COLO668 (cell line): ENCODE results near the gene SMARCA2.
"Not testable (repeated sequence)": the region's sequence is repeated elsewhere in the genome, so short reads cannot be mapped to it uniquely, and the experiment has no call there.

Experiments used
- DNase-seq: peaks from one replicate; lab custom pipeline; 2025; ENCODE audit not compliant: unreplicated experiment; lab: John Stamatoyannopoulos, UW

Gene SMARCA2

GRCh38 chr9:2134391-2134790, 119.2 kb downstream of the SMARCA2 start:
- no peak for DNase-seq

GRCh38 chr9:2138646-2139045, 123.5 kb downstream of the SMARCA2 start:
- DNase-seq, result no peak

GRCh38 chr9:2140600-2141223, 125.6 kb downstream of the SMARCA2 start:
- DNase-seq, result no peak

- no peak for DNase-seq
Measured at GRCh38 chr9:2142212-2142611, 127.1 kb downstream of the SMARCA2 start.

GRCh38 chr9:2144619-2145018, 129.5 kb downstream of the SMARCA2 start:
- no peak for DNase-seq

- no peak for DNase-seq
Measured at GRCh38 chr9:2145746-2146145, 130.6 kb downstream of the SMARCA2 start.

- not testable (repeated sequence) for DNase-seq
Measured at GRCh38 chr9:2146700-2147099, 131.6 kb downstream of the SMARCA2 start.

GRCh38 chr9:2150338-2150737, 135.2 kb downstream of the SMARCA2 start:
- no peak for DNase-seq

GRCh38 chr9:2151171-2151570, 136.0 kb downstream of the SMARCA2 start:
- DNase-seq, result no peak

GRCh38 chr9:2152966-2153629, 138.0 kb downstream of the SMARCA2 start:
- no peak for DNase-seq

GRCh38 chr9:2153630-2154217, 138.6 kb downstream of the SMARCA2 start:
- DNase-seq, result no peak

GRCh38 chr9:2154731-2155130, 139.6 kb downstream of the SMARCA2 start:
- DNase-seq, result no peak

- no peak for DNase-seq
Measured at GRCh38 chr9:2155966-2156365, 140.8 kb downstream of the SMARCA2 start.

- no peak for DNase-seq
Measured at GRCh38 chr9:2157277-2158110, 142.3 kb downstream of the SMARCA2 start.

GRCh38 chr9:2158111-2158610, 143.0 kb downstream of the SMARCA2 start:
- DNase-seq, result no peak

GRCh38 chr9:2158766-2159430, 143.8 kb downstream of the SMARCA2 start:
- no peak for DNase-seq

GRCh38 chr9:2159521-2160454, 144.6 kb downstream of the SMARCA2 start:
- no peak for DNase-seq

- no peak for DNase-seq
Measured at GRCh38 chr9:2161661-2162060, 146.5 kb downstream of the SMARCA2 start.

GRCh38 chr9:2163231-2163885, 148.2 kb downstream of the SMARCA2 start:
- DNase-seq, result no peak
